ENCODE data around the gene FLT1.

Gene FLT1

GRCh38 chr13:28411831-28412353 is 83.0 kb downstream of the FLT1 start (continued):
- TF ChIP-seq, protein P1, sequence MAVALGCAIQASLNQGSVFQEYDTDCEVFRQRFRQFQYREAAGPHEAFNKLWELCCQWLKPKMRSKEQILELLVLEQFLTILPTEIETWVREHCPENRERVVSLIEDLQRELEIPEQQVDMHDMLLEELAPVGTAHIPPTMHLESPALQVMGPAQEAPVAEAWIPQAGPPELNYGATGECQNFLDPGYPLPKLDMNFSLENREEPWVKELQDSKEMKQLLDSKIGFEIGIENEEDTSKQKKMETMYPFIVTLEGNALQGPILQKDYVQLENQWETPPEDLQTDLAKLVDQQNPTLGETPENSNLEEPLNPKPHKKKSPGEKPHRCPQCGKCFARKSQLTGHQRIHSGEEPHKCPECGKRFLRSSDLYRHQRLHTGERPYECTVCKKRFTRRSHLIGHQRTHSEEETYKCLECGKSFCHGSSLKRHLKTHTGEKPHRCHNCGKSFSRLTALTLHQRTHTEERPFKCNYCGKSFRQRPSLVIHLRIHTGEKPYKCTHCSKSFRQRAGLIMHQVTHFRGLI (tag by site-specific recombination; IDR thresholded peaks at IDR 0.05) = no peak
- TF ChIP-seq ZNF138 (tag by site-specific recombination; IDR thresholded peaks at IDR 0.05; ENCODE audit: borderline replicate concordance) (no peak), KLF17 (tag by site-specific recombination; IDR thresholded peaks at IDR 0.05) (no peak), ZSCAN4 (tag by site-specific recombination; IDR thresholded peaks at IDR 0.05) (no peak), ZNF76 (tag by site-specific recombination; IDR thresholded peaks at IDR 0.05; ENCODE audit: borderline replicate concordance, low read depth) (no peak), ZNF404 (tag by site-specific recombination; IDR thresholded peaks at IDR 0.05) (no peak), SCRT1 (tag by site-specific recombination; IDR thresholded peaks at IDR 0.05; ENCODE audit: borderline replicate concordance) (no peak), ZBTB44 (tag by site-specific recombination; IDR thresholded peaks at IDR 0.05) (no peak), ZNF664 (tag by site-specific recombination; IDR thresholded peaks at IDR 0.05) (peak; percentile 96), ZNF555 (tag by site-specific recombination; conservative IDR thresholded peaks at IDR 0.05) (no peak), ZNF488 (tag by site-specific recombination; IDR thresholded peaks at IDR 0.05) (no peak), ZNF157 (tag by site-specific recombination; IDR thresholded peaks at IDR 0.05) (no peak), KLF1 (tag by site-specific recombination; IDR thresholded peaks at IDR 0.05) (no peak), ZSCAN23 (tag by site-specific recombination; IDR thresholded peaks at IDR 0.05) (no peak), GLI2 (tag by site-specific recombination; IDR thresholded peaks at IDR 0.05; ENCODE audit: borderline replicate concordance, low read depth) (no peak), ZNF692 (tag by site-specific recombination; IDR thresholded peaks at IDR 0.05) (no peak), ZBTB8A (tag by site-specific recombination; IDR thresholded peaks at IDR 0.05) (peak; percentile 29; the same call in 1 of the 2 replicates), ZBTB17 (tag by site-specific recombination; IDR thresholded peaks at IDR 0.05) (no peak), RBAK (tag by site-specific recombination; IDR thresholded peaks at IDR 0.05) (no peak), TCF7L2 (IDR thresholded peaks at IDR 0.05; ENCODE audit: borderline replicate concordance, low read depth, low read length) (0 out of 2 replicates have a peak, but pooled peaks have one; percentile 32), ZNF169 (tag by site-specific recombination; IDR thresholded peaks at IDR 0.05) (no peak), ZNF561 (tag by site-specific recombination; IDR thresholded peaks at IDR 0.05; ENCODE audit: borderline replicate concordance) (no peak), ZNF202 (tag by site-specific recombination; IDR thresholded peaks at IDR 0.05; ENCODE audit: borderline replicate concordance) (no peak), ZNF174 (tag by site-specific recombination; IDR thresholded peaks at IDR 0.05) (no peak), SETDB1 (IDR thresholded peaks at IDR 0.05; ENCODE audit: insufficient read length, low read length) (no peak)
- TF ChIP-seq, protein P2, sequence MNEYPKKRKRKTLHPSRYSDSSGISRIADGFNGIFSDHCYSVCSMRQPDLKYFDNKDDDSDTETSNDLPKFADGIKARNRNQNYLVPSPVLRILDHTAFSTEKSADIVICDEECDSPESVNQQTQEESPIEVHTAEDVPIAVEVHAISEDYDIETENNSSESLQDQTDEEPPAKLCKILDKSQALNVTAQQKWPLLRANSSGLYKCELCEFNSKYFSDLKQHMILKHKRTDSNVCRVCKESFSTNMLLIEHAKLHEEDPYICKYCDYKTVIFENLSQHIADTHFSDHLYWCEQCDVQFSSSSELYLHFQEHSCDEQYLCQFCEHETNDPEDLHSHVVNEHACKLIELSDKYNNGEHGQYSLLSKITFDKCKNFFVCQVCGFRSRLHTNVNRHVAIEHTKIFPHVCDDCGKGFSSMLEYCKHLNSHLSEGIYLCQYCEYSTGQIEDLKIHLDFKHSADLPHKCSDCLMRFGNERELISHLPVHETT (tag by site-specific recombination; IDR thresholded peaks at IDR 0.05) = no peak
- TF ChIP-seq, protein P3, sequence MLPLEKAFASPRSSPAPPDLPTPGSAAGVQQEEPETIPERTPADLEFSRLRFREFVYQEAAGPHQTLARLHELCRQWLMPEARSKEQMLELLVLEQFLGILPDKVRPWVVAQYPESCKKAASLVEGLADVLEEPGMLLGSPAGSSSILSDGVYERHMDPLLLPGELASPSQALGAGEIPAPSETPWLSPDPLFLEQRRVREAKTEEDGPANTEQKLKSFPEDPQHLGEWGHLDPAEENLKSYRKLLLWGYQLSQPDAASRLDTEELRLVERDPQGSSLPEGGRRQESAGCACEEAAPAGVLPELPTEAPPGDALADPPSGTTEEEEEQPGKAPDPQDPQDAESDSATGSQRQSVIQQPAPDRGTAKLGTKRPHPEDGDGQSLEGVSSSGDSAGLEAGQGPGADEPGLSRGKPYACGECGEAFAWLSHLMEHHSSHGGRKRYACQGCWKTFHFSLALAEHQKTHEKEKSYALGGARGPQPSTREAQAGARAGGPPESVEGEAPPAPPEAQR (tag by site-specific recombination; IDR thresholded peaks at IDR 0.05) = no peak
- TF ChIP-seq, protein P4, sequence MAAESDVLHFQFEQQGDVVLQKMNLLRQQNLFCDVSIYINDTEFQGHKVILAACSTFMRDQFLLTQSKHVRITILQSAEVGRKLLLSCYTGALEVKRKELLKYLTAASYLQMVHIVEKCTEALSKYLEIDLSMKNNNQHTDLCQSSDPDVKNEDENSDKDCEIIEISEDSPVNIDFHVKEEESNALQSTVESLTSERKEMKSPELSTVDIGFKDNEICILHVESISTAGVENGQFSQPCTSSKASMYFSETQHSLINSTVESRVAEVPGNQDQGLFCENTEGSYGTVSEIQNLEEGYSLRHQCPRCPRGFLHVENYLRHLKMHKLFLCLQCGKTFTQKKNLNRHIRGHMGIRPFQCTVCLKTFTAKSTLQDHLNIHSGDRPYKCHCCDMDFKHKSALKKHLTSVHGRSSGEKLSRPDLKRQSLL (tag by site-specific recombination; IDR thresholded peaks at IDR 0.05) = no peak
